Type B pancreatic cell (in vitro differentiated cells): Measurements from ENCODE around the gene R3HDM2. TPM values are rescaled to one million over a fixed set of nuclear protein-coding genes. Genes with fewer than 3 reads are reported as not detected.

ENCODE experiments used
- DNase-seq: peaks from one replicate; pipeline ENCODE4 v3.0.0; 2021; ENCODE audit warnings: mixed read lengths; ENCODE audit not compliant: unreplicated experiment; ENCODE audit errors: extremely low spot score
- H3K27ac Mint-ChIP-seq: 2 replicates; pipeline ENCODE4 v1.8.0; 2021; ENCODE audit warnings: mild to moderate bottlenecking, mixed read lengths
- H3K27me3 Mint-ChIP-seq: 2 replicates; pipeline ENCODE4 v1.8.0; 2021; ENCODE audit warnings: mixed read lengths
- H3K36me3 Mint-ChIP-seq: 2 replicates; pipeline ENCODE4 v1.8.0; 2021; ENCODE audit warnings: mixed read lengths
- H3K4me1 Mint-ChIP-seq: one replicate; pipeline ENCODE4 v1.8.0; 2021; ENCODE audit warnings: mixed read lengths; ENCODE audit not compliant: unreplicated experiment
- H3K4me3 Mint-ChIP-seq: 2 replicates; pipeline ENCODE4 v1.8.0; 2021; ENCODE audit warnings: mild to moderate bottlenecking, mixed read lengths
- H3K9me3 Mint-ChIP-seq: 2 replicates; pipeline ENCODE4 v1.8.0; 2021; ENCODE audit warnings: mixed read lengths
- total RNA-seq: library from RNA; stranded (reverse); gene quantifications from 2 replicates; pipeline ENCODE4 v1.2.1, GENCODE V29; 2021; ENCODE audit warnings: low replicate concordance
- TF ChIP-seq, protein P1 (sequence below): fragments of 200-600 bp; sonication (generic); conservative IDR thresholded peaks from 2 replicates; pipeline ENCODE4 v1.5.0; 2021; ENCODE audit warnings: antibody characterized with exemption, mild to moderate bottlenecking

The R3HDM2 gene
- total RNA-seq, 1 donor from 2014 or later, result 59.0 TPM

DNA sequence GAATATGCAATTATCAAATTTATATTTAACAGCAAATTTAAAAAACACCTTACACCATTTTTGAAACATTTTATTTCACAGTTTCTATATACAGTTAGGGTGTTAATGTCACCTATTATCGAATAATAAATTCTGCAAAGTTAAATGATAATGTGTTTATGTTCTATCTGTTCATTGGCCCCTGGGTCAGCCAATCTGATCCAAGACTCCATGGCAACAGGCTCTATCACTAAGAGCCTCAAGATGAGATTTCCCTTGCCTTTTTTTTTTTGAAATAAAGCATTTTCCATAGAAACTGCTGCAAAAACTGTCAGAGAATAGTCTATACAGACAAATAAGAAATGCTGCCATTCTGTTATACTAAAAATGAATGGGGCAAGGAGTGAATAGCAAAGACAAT, 96.6 kb downstream of the R3HDM2 start:
- Mint-ChIP-seq H3K9me3 (peaks cover 5% of the 10 kb centered on the region), H3K27me3 (no peaks in the 10 kb centered on the region), H3K4me3 (no peak overlapping the region), H3K27ac (no peak overlapping the region), H3K36me3 (peaks cover 27% of the 10 kb centered on the region), H3K4me1 (peaks cover 5% of the 10 kb centered on the region)
- TF ChIP-seq, protein P1, sequence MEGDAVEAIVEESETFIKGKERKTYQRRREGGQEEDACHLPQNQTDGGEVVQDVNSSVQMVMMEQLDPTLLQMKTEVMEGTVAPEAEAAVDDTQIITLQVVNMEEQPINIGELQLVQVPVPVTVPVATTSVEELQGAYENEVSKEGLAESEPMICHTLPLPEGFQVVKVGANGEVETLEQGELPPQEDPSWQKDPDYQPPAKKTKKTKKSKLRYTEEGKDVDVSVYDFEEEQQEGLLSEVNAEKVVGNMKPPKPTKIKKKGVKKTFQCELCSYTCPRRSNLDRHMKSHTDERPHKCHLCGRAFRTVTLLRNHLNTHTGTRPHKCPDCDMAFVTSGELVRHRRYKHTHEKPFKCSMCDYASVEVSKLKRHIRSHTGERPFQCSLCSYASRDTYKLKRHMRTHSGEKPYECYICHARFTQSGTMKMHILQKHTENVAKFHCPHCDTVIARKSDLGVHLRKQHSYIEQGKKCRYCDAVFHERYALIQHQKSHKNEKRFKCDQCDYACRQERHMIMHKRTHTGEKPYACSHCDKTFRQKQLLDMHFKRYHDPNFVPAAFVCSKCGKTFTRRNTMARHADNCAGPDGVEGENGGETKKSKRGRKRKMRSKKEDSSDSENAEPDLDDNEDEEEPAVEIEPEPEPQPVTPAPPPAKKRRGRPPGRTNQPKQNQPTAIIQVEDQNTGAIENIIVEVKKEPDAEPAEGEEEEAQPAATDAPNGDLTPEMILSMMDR, result no peak
- no peak for DNase-seq

DNA sequence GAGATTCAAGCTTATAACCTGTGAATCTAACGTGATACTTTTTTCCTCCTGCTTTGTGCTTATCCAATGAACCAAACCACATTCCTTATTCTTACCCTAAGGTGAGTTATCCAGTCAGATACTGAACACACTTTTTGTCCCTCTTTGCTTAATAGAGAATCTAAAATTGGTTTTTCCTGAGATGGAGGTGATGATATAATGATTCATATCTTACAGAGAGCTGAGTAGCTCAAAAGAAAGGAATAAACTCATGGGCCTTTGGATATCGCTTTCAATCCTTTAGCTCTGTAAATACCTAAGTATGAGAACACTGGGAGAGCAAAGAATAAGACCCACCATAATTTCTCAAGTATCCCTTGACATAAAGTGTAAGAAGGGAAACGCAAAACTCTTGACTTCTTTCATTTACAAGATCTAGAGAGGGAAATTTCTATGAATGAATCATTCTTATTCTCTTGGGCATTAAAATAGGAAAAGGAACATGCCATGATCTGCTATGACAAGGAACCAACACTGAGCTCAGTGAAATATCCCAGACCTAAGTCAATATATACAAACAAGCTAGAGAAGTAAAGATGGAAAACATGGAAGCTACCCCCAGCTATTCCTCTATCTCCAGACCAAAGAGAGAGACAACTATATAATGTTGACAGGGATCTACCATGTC, 98.1 kb downstream of the R3HDM2 start:
- Mint-ChIP-seq H3K9me3 (peaks cover 5% of the 10 kb centered on the region), H3K36me3 (peaks cover 28% of the 10 kb centered on the region), H3K27me3 (no peaks in the 10 kb centered on the region), H3K4me1 (peaks cover 5% of the 10 kb centered on the region), H3K4me3 (no peak overlapping the region), H3K27ac (no peak overlapping the region)
- DNase-seq, result no peak
- TF ChIP-seq, protein P1, result no peak

DNA sequence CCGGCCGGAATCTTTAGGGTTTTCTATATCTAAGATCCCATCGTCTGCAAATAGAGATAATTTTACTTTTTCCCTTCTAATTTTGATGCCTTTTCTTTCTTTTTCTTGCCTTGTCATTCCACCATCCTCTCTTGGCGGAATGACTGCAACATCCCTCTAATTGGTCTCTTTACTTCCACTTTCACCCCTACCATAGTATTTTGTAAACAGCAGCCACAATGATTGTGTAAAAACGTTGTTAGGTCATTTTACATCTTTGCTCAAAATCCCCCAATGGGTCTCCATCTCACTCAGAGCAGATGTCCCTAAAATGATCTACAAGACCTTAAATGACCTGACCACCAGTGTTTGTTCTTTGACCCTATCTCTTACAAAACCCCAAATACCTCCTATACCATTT, 99.9 kb downstream of the R3HDM2 start:
- Mint-ChIP-seq H3K9me3 (peaks cover 5% of the 10 kb centered on the region), H3K27ac (no peak overlapping the region), H3K4me3 (no peak overlapping the region), H3K36me3 (peaks cover 23% of the 10 kb centered on the region), H3K4me1 (peaks cover 5% of the 10 kb centered on the region), H3K27me3 (no peaks in the 10 kb centered on the region)
- no peak for DNase-seq
- TF ChIP-seq, protein P1, result no peak

DNA sequence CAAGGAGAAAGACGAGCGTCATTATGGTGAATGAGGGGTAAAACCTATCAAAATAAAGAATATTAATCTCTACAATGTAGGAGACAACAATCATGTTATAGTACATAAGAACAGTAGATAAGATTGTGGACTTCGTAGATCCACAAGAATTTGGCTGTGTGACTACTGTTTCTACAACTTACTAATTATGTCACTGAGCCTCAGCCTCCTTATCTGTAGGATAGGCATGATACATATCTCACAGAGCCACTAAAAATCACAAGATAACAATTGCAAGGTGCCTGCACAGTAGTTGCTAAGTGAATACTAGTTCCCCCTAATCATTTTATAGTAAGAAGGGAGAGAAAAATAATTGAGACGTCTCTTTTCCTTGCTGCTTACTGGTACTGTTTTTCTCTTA, 101.6 kb downstream of the R3HDM2 start:
- Mint-ChIP-seq H3K9me3 (peaks cover 5% of the 10 kb centered on the region), H3K36me3 (peaks cover 23% of the 10 kb centered on the region), H3K27me3 (no peaks in the 10 kb centered on the region), H3K27ac (no peak overlapping the region), H3K4me1 (peaks cover 5% of the 10 kb centered on the region), H3K4me3 (no peak overlapping the region)
- no peak for DNase-seq
- TF ChIP-seq, protein P1, result no peak

DNA sequence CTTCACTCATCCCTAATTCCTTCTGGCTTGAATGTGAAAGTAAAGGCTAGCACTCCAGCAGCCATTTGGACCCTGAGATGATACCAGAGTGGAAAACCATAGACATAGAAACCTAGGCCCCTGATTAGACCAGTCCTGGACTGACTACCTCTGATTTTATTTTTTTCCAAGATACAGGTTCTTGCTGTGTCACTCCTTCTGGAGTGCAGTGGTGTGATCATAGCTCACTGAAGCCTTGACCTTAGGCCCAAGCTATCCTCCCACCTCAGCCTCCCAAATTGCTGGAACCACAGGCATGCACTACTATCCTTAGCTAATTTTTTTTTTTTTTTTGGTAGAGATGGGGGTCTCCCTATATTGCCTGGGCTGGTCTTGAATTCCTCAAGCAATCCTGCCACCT, 105.4 kb downstream of the R3HDM2 start:
- no peaks in the 10 kb centered on the region for H3K9me3 Mint-ChIP-seq
- H3K4me1 Mint-ChIP-seq, result no peaks in the 10 kb centered on the region
- H3K27me3 Mint-ChIP-seq, result no peaks in the 10 kb centered on the region
- no peak overlapping the region for H3K4me3 Mint-ChIP-seq
- TF ChIP-seq, protein P1, result no peak
- H3K36me3 Mint-ChIP-seq, result peaks cover 13% of the 10 kb centered on the region
- DNase-seq, result no peak
- no peak overlapping the region for H3K27ac Mint-ChIP-seq
